H1 (cell line): ENCODE results near the gene PINK1. TPM values are rescaled to one million over a fixed set of nuclear protein-coding genes. Genes with fewer than 3 reads are reported as not detected.

ENCODE experiments used
- CTCF ChIA-PET: fragments of 300-600 bp; sonication (Branson Sonifier 250); formaldehyde crosslinking; loops from one replicate; lab custom pipeline; 2021; ENCODE audit not compliant: partially characterized antibody; lab: Charles Lee
- POLR2A ChIA-PET: fragments of 300-600 bp; sonication (Branson Sonifier 250); formaldehyde crosslinking; loops from one replicate; lab custom pipeline; 2021; ENCODE audit warnings: inconsistent platforms; ENCODE audit not compliant: partially characterized antibody; lab: Charles Lee
- DNase-seq, 2 experiments: peaks; one replicate each; pipeline versions ENCODE4 v3.0.0 to v3.0.0-alpha.2; 2010 to 2022; ENCODE audit warnings: low spot score in 2 of 2, low read depth in 1 of 2, mixed read lengths in 1 of 2
- FAIRE-seq: peaks from 2 replicates; lab custom pipeline; 2011; peaks lifted over from hg19 to GRCh38; lab: Jason Lieb, UNC
- H2AFZ ChIP-seq: 2 replicates; pipeline ENCODE4 v1.8.1; 2012; ENCODE audit warnings: low read length, inconsistent platforms
- H2AK5ac ChIP-seq: 2 replicates; pipeline ENCODE4 v1.6.1; 2013; ENCODE audit warnings: low read depth, low read length
- H2BK120ac ChIP-seq: replicated peaks from 2 replicates; pipeline ENCODE3; 2013; ENCODE audit warnings: low read depth, low read length, inconsistent platforms
- H2BK12ac ChIP-seq: 2 replicates; pipeline ENCODE4 v1.6.1; 2013; ENCODE audit warnings: low read depth, low read length
- H2BK15ac ChIP-seq: 2 replicates; pipeline ENCODE4 v1.6.1; 2013; ENCODE audit warnings: low read length
- H2BK20ac ChIP-seq: 2 replicates; pipeline ENCODE4 v1.6.1; 2013; ENCODE audit warnings: low read length
- H2BK5ac ChIP-seq: 2 replicates; pipeline ENCODE4 v1.6.1; 2013; ENCODE audit warnings: low read depth, low read length
- H3K14ac ChIP-seq: 2 replicates; pipeline ENCODE4 v1.6.1; 2013; ENCODE audit warnings: inconsistent platforms; ENCODE audit not compliant: insufficient read length
- H3K18ac ChIP-seq: 2 replicates; pipeline ENCODE4 v1.6.1; 2013; ENCODE audit warnings: low read length; ENCODE audit errors: extremely low read depth
- H3K23ac ChIP-seq: 2 replicates; pipeline ENCODE4 v1.6.1; 2013; ENCODE audit warnings: inconsistent platforms; ENCODE audit not compliant: insufficient read length
- H3K23me2 ChIP-seq: 2 replicates; pipeline ENCODE4 v1.6.1; 2013; ENCODE audit warnings: low read depth, low read length
- H3K27ac ChIP-seq: 2 replicates; pipeline ENCODE4 v1.6.1; 2011; ENCODE audit warnings: low read depth, low read length, inconsistent platforms
- H3K27me3 ChIP-seq, 4 experiments: replicated peaks in 1 of 4; 1 replicate in 1 of 4; 2 replicates in 3 of 4; pipeline versions ENCODE4 v1.6.1 to v1.8.1; 2011 to 2013; ENCODE audit warnings: low read length in 3 of 4, mild to moderate bottlenecking in 3 of 4, inconsistent platforms in 2 of 4, mixed read lengths in 2 of 4, moderate library complexity in 1 of 4; ENCODE audit not compliant: control insufficient read depth in 3 of 4, insufficient read depth in 3 of 4; ENCODE audit errors: extremely low read depth in 1 of 4
- H3K36me3 ChIP-seq, 4 experiments: 2 replicates each; pipeline versions ENCODE4 v1.6.1 to v1.8.1; 2011 to 2013; ENCODE audit warnings: mild to moderate bottlenecking in 4 of 4, low read length in 3 of 4, moderate library complexity in 2 of 4, control low read depth in 1 of 4, inconsistent platforms in 1 of 4; ENCODE audit not compliant: insufficient read depth in 4 of 4, control insufficient read depth in 2 of 4
- H3K4ac ChIP-seq: replicated peaks from 2 replicates; pipeline ENCODE3; 2013; ENCODE audit warnings: low read length, low read depth, mixed read lengths, inconsistent platforms; ENCODE audit not compliant: insufficient read length
- H3K4me1 ChIP-seq, 4 experiments: replicated peaks in 1 of 4; 1 replicate in 1 of 4; 2 replicates in 3 of 4; pipeline versions ENCODE4 v1.6.1 to v1.8.1; 2011 to 2013; ENCODE audit warnings: low read length in 3 of 4, inconsistent platforms in 2 of 4, mixed read lengths in 1 of 4; ENCODE audit not compliant: insufficient read depth in 4 of 4, control insufficient read depth in 3 of 4
- H3K4me2 ChIP-seq, 2 experiments: 2 replicates each; pipeline versions ENCODE4 v1.6.1 to v1.8.1; 2011 to 2013; ENCODE audit warnings: low read depth in 2 of 2, low read length in 2 of 2, control low read depth in 1 of 2, inconsistent platforms in 1 of 2, mild to moderate bottlenecking in 1 of 2; ENCODE audit not compliant: insufficient read depth in 1 of 2
- H3K4me3 ChIP-seq, 4 experiments: fragments of 200-600, 300-600 bp in 1 of 4; sonication (generic), shearing (Covaris generic), sonication (Bioruptor Twin) in 1 of 4; 2 replicates each; pipeline versions ENCODE4 v1.5.1 to v1.8.1; 2011 to 2016; ENCODE audit warnings: low read length in 4 of 4, low read depth in 3 of 4, control low read depth in 2 of 4, inconsistent platforms in 2 of 4, mild to moderate bottlenecking in 2 of 4, mixed read lengths in 1 of 4, moderate library complexity in 1 of 4; ENCODE audit not compliant: insufficient read depth in 2 of 4; ENCODE audit errors: extremely low read depth in 1 of 4
- H3K56ac ChIP-seq: replicated peaks from 2 replicates; pipeline ENCODE3; 2013; ENCODE audit warnings: low read depth, mild to moderate bottlenecking, mixed read lengths, low read length, inconsistent platforms; ENCODE audit not compliant: insufficient read length
- H3K79me1 ChIP-seq: 2 replicates; pipeline ENCODE4 v1.6.1; 2013; ENCODE audit warnings: low read depth, low read length, control low read depth
- H3K79me2 ChIP-seq, 2 experiments: 2 replicates each; pipeline versions ENCODE4 v1.6.1 to v1.8.1; 2012 to 2013; ENCODE audit warnings: low read length in 2 of 2, mild to moderate bottlenecking in 2 of 2, inconsistent platforms in 1 of 2; ENCODE audit not compliant: insufficient read depth in 2 of 2, control insufficient read depth in 1 of 2
- H3K9ac ChIP-seq, 4 experiments: replicated peaks in 1 of 4; 1 replicate in 1 of 4; 2 replicates in 3 of 4; pipeline versions ENCODE4 v1.6.1 to v1.8.1; 2011 to 2013; ENCODE audit warnings: low read depth in 3 of 4, low read length in 3 of 4, control low read depth in 2 of 4, mild to moderate bottlenecking in 2 of 4, moderate library complexity in 2 of 4, inconsistent platforms in 1 of 4; ENCODE audit errors: extremely low read depth in 1 of 4
- H3K9me3 ChIP-seq, 2 experiments: 2 replicates each; pipeline versions ENCODE4 v1.6.1 to v1.8.1; 2012 to 2013; ENCODE audit warnings: mild to moderate bottlenecking in 2 of 2, moderate library complexity in 2 of 2, control low read depth in 1 of 2, inconsistent platforms in 1 of 2, low read depth in 1 of 2, low read length in 1 of 2, mixed read lengths in 1 of 2; ENCODE audit not compliant: insufficient read depth in 2 of 2
- H4K20me1 ChIP-seq, 2 experiments: replicated peaks in 1 of 2; 2 replicates each; pipeline versions ENCODE3 to v1.8.1; 2011 to 2013; ENCODE audit warnings: inconsistent platforms in 2 of 2, low read length in 2 of 2, mild to moderate bottlenecking in 1 of 2; ENCODE audit not compliant: insufficient read depth in 2 of 2, control insufficient read depth in 1 of 2
- H4K5ac ChIP-seq: 2 replicates; pipeline ENCODE4 v1.6.1; 2013; ENCODE audit warnings: low read length, low read depth, mixed read lengths, inconsistent platforms; ENCODE audit not compliant: insufficient read length
- H4K8ac ChIP-seq: 2 replicates; pipeline ENCODE4 v1.8.0; 2013; ENCODE audit warnings: mild to moderate bottlenecking, moderate library complexity, low read length, inconsistent platforms; ENCODE audit not compliant: insufficient read depth; ENCODE audit errors: extremely low read depth
- H4K91ac ChIP-seq: replicated peaks from 2 replicates; pipeline ENCODE3; 2013; ENCODE audit warnings: low read length, mixed read lengths, inconsistent platforms; ENCODE audit not compliant: insufficient read length
- CREB1 ChIP-seq: IDR thresholded peaks from 2 replicates; pipeline ENCODE4 v1.6.1; 2012; ENCODE audit warnings: inconsistent platforms
- JUN ChIP-seq: IDR thresholded peaks from 2 replicates; pipeline ENCODE4 v1.6.1; 2011; ENCODE audit warnings: low read depth, mild to moderate bottlenecking, improper control_type of control experiment, low read length
- PHF8 ChIP-seq: fragments of 200-600 bp; sonication (generic); conservative IDR thresholded peaks from 2 replicates; pipeline ENCODE4 v1.7.1; 2012; ENCODE audit warnings: low read depth, mild to moderate bottlenecking, inconsistent platforms, low read length, moderate library complexity
- SIRT6 ChIP-seq: IDR thresholded peaks from one replicate; pipeline ENCODE4 v1.7.1; 2012; ENCODE audit warnings: low read length, inconsistent platforms
- TEAD4 ChIP-seq: IDR thresholded peaks from 2 replicates; pipeline ENCODE4 v1.6.1; 2012; ENCODE audit warnings: low read depth, low read length, inconsistent platforms, mixed read lengths
- WGBS, 2 experiments: shearing (Covaris generic) in 1 of 2; methylation state at CpG; one replicate each; pipeline versions ENCODE4 v1.1.6 to v1.1.7; 2013 to 2015; ENCODE audit warnings: low lambda C conversion rate in 2 of 2, mixed read lengths in 2 of 2, inconsistent platforms in 1 of 2, low coverage in 1 of 2, missing lambda C conversion rate in 1 of 2; ENCODE audit not compliant: insufficient replicate concordance in 2 of 2, insufficient coverage in 1 of 2, insufficient read length in 1 of 2; ENCODE audit errors: extremely low coverage in 1 of 2, missing lambda C conversion rate in 1 of 2; 5-methylcytosine and 5-hydroxymethylcytosine counted together
- polyA plus RNA-seq, 7 experiments: library from polyadenylated mRNA; depleted of rRNA in 3 of 7; stranded (reverse) in 5 of 7; unstranded in 2 of 7; fragments of >200 nt in 5 of 7; fragments of 200-250 nt in 2 of 7; gene quantifications; 1 replicate in 5 of 7; 2 replicates in 1 of 7; 4 replicates in 1 of 7; pipeline versions ENCODE4 v1.2.1 to v1.2.3, GENCODE V29; 2011 to 2013; ENCODE audit warnings: missing spikeins in 2 of 7, mixed read lengths in 2 of 7
- total RNA-seq: library from RNA; stranded (reverse); fragmentation: NEBNext Ultra II Directional; extraction: Animal tissue kit (Norgen Biotek cat#: 25700); gene quantifications from 2 replicates; pipeline ENCODE4 v1.2.1, GENCODE V29; 2021
- TF ChIP-seq, protein P1 (sequence below): IDR thresholded peaks from 2 replicates; pipeline ENCODE4 v1.6.1; 2012; ENCODE audit warnings: inconsistent platforms

PINK1 gene
- total and polyA plus RNA-seq, 2 of the 8 experiments (the other 6 are each of a cell fraction or from before 2014, with no cell fraction given): 16.1 to 19.3 TPM

DNA sequence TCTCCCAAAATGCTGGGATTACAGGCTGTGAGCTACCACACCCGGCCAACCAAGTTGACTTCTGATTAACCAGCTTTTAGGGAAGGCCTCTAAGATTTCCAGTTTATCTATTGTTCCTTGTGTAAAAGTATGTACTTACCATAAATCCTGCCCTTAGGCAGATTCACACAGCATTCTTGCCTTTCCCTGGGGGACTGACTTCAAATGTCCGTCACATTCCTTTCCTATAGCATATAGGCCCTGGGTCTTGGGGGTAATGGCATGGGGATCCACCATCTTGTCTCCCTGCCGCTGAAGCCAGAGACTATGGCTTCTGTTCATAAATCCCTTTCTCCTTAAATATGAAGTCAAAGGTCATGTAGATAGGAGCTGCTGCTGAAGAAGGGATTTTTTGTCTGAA lies 872 bp upstream of the PINK1 start:
- H3K4ac ChIP-seq: no peak overlapping the region
- H4K91ac ChIP-seq: peak overlapping the region; percentile 82
- peaks cover 0 to 5% (median 0%) of the 10 kb centered on the region in 4 experiments; a peak in 2 of 7 replicates for H3K27me3 ChIP-seq
- H3K36me3 ChIP-seq: peaks cover 0 to 2% (median 0%) of the 10 kb centered on the region in 4 experiments; a peak in 1 of 8 replicates
- H4K20me1 ChIP-seq: no peaks in the 10 kb centered on the region
- no peak overlapping the region for H4K5ac ChIP-seq
- H2AK5ac ChIP-seq: peak overlapping the region; percentile 17; the same call in 1 of the 2 replicates
- peaks cover 5% of the 10 kb centered on the region; the same call in 1 of the 2 replicates for H3K23me2 ChIP-seq
- no peak overlapping the region for H3K4me2 ChIP-seq
- H2BK20ac ChIP-seq: no peak overlapping the region; the same call in 1 of the 2 replicates
- H3K18ac ChIP-seq: no peak overlapping the region
- H3K14ac ChIP-seq: no peak overlapping the region
- 97% methylated on average over 3 of the region's 3 CpGs; no CpG with 5 or more reads in 1 of the 2 experiments for WGBS, 2 experiments
- no peak overlapping the region for H2BK5ac ChIP-seq
- ChIA-PET POLR2A (interaction anchor here (0.7 to 1.5 kb wide), 4 partner anchors 8 to 45 kb away, joined by 3 read pairs; no protein-coding TSS in a partner anchor), CTCF (interaction anchor here (0.7 to 5.8 kb wide), 32 partner anchors 8 to 1406 kb away, joined by 3 to 47 read pairs (median 6); partner anchors contain the start of genes CDA, DDOST, FAM43B and MUL1)
- DNase-seq (no peak), FAIRE-seq (no peak)
- TF ChIP-seq TEAD4 (no peak), PHF8 (no peak), CREB1 (no peak), SIRT6 (no peak), JUN (no peak)
- TF ChIP-seq, protein P1, sequence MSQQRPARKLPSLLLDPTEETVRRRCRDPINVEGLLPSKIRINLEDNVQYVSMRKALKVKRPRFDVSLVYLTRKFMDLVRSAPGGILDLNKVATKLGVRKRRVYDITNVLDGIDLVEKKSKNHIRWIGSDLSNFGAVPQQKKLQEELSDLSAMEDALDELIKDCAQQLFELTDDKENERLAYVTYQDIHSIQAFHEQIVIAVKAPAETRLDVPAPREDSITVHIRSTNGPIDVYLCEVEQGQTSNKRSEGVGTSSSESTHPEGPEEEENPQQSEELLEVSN: no peak
- peak overlapping the region; percentile 95; the same call in 1 of the 2 replicates for H2BK15ac ChIP-seq
- H3K79me2 ChIP-seq: no peaks in the 10 kb centered on the region
- H3K79me1 ChIP-seq: no peaks in the 10 kb centered on the region
- peak overlapping the region; percentile 14 for H2BK120ac ChIP-seq
- H3K4me3 ChIP-seq: no peak overlapping the region
- H3K56ac ChIP-seq: no peak overlapping the region
- no peak overlapping the region for H3K23ac ChIP-seq
- peaks cover 7 to 9% of the 10 kb centered on the region in 2 experiments; a peak in 1 of 4 replicates for H3K9me3 ChIP-seq
- no peak overlapping the region for H3K27ac ChIP-seq
- peak overlapping the region; percentile 76; the same call in 1 of the 2 replicates for H2BK12ac ChIP-seq
- H2AFZ ChIP-seq: 0 out of 2 replicates have a peak overlapping the region, but pooled peaks have one; percentile 33
- peaks cover 0 to 7% (median 0%) of the 10 kb centered on the region in 4 experiments; a peak in 2 of 7 replicates for H3K4me1 ChIP-seq
- no peak overlapping the region for H3K9ac ChIP-seq
- no peak overlapping the region for H4K8ac ChIP-seq
